Calu3 (cell line): ENCODE data around the gene SIX3. TPM values are rescaled to one million over a fixed set of nuclear protein-coding genes. Genes with fewer than 3 reads are reported as not detected.
A peak's percentile ranks its signal among the peaks of the same experiment; 100 is the strongest.

Experiments
- BruUV-seq: library from RNA; stranded (reverse); fragments of 400-500 nt; replicated peaks from 2 replicates; lab custom pipeline; 2021; lab: Mats Ljungman, UMichigan
- CTCF ChIA-PET: fragments of 300-600 bp; sonication (Branson Sonifier 250); formaldehyde crosslinking; loops from one replicate; lab custom pipeline; 2022; ENCODE audit warnings: antibody characterized with exemption; lab: Charles Lee
- DNase-seq: peaks from one replicate; pipeline ENCODE4 v3.0.0; 2022
- H3K27ac Mint-ChIP-seq: one replicate; pipeline ENCODE4 v1.8.0; 2022; ENCODE audit warnings: mixed read lengths; ENCODE audit not compliant: unreplicated experiment
- H3K27me3 Mint-ChIP-seq: one replicate; pipeline ENCODE4 v1.8.0; 2022; ENCODE audit warnings: mixed read lengths; ENCODE audit not compliant: unreplicated experiment
- H3K36me3 Mint-ChIP-seq: one replicate; pipeline ENCODE4 v1.8.0; 2022; ENCODE audit warnings: mild to moderate bottlenecking, moderate library complexity, mixed read lengths; ENCODE audit not compliant: insufficient read depth, unreplicated experiment
- H3K4me1 Mint-ChIP-seq: one replicate; pipeline ENCODE4 v1.8.0; 2022; ENCODE audit warnings: mild to moderate bottlenecking, low read depth, mixed read lengths; ENCODE audit not compliant: unreplicated experiment
- H3K4me3 Mint-ChIP-seq: one replicate; pipeline ENCODE4 v1.8.0; 2022; ENCODE audit warnings: mild to moderate bottlenecking, low read depth, moderate library complexity, mixed read lengths; ENCODE audit not compliant: unreplicated experiment
- H3K9me3 Mint-ChIP-seq: one replicate; pipeline ENCODE4 v1.8.0; 2022; ENCODE audit warnings: low read depth, mixed read lengths; ENCODE audit not compliant: unreplicated experiment
- intact Hi-C: fragments of 100-400 bp; cut with micrococcal nuclease; formaldehyde crosslinking; loops from one replicate; pipeline ENCODE4 v1.10.0; 2022; ENCODE audit not compliant: unreplicated experiment
- total RNA-seq: library from RNA; stranded (reverse); gene quantifications from 2 replicates; pipeline ENCODE4 v1.2.3, GENCODE V29; 2022
- TF ChIP-seq, protein P1 (sequence below): fragments of 200-600 bp; IDR thresholded peaks from one replicate; pipeline ENCODE4 v1.8.0; 2022; ENCODE audit warnings: antibody characterized with exemption; ENCODE audit not compliant: unreplicated experiment

Gene SIX3
- total RNA-seq, 1 experiment from 2014 or later: not detected

DNA sequence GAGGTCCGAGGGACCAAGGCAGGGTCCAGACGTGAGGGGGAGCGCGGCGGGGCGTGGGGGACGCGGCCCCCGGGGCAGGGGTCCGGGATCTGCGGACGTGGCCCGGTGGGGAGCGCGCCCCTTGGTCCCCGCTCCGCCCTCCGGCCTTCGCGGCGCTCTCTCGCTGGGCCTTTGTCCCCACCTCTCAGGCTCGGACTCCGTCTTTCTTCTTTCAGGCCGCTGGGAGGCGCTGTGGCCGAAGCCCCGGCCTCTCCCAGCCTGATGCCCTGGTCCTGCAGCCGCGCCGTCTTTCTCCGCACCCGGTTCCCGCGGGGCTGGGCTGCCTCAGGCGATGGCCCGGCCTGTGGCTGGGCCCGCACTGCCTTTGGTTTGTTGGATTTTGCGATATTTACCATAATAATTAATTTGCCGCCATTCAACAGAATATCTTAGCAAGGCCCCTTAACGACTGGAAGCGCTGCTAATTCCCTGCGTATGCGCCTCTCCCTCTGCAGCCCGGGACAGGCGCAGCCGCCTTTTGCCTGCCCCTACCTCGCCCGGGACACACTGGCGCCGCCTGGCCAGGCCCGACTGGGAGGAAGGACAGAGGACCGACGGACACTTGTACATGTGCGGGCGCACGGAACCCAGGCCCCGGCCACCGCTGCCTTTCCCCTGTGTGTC, 10.8 kb downstream of the SIX3 start:
- BruUV-seq: no TSS peak
- no peaks in the 10 kb centered on the region for H3K9me3 Mint-ChIP-seq
- peak; percentile 71 for DNase-seq
- TF ChIP-seq, protein P1, sequence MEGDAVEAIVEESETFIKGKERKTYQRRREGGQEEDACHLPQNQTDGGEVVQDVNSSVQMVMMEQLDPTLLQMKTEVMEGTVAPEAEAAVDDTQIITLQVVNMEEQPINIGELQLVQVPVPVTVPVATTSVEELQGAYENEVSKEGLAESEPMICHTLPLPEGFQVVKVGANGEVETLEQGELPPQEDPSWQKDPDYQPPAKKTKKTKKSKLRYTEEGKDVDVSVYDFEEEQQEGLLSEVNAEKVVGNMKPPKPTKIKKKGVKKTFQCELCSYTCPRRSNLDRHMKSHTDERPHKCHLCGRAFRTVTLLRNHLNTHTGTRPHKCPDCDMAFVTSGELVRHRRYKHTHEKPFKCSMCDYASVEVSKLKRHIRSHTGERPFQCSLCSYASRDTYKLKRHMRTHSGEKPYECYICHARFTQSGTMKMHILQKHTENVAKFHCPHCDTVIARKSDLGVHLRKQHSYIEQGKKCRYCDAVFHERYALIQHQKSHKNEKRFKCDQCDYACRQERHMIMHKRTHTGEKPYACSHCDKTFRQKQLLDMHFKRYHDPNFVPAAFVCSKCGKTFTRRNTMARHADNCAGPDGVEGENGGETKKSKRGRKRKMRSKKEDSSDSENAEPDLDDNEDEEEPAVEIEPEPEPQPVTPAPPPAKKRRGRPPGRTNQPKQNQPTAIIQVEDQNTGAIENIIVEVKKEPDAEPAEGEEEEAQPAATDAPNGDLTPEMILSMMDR: peak; percentile 75
- peaks cover 78% of the 10 kb centered on the region for H3K27me3 Mint-ChIP-seq
- intact Hi-C loops: loop anchor here (10.0 kb wide), 1 partner anchor 707 kb away; no protein-coding TSS in a partner anchor
- H3K4me3 Mint-ChIP-seq: peak overlapping the region; percentile 57
- H3K4me1 Mint-ChIP-seq: peaks cover 24% of the 10 kb centered on the region
- CTCF ChIA-PET: interaction anchor here (1.0 kb wide), 1 partner anchor 473 kb away, joined by 3 read pairs; no protein-coding TSS in a partner anchor
- peaks cover 4% of the 10 kb centered on the region for H3K36me3 Mint-ChIP-seq
- no peak overlapping the region for H3K27ac Mint-ChIP-seq

DNA sequence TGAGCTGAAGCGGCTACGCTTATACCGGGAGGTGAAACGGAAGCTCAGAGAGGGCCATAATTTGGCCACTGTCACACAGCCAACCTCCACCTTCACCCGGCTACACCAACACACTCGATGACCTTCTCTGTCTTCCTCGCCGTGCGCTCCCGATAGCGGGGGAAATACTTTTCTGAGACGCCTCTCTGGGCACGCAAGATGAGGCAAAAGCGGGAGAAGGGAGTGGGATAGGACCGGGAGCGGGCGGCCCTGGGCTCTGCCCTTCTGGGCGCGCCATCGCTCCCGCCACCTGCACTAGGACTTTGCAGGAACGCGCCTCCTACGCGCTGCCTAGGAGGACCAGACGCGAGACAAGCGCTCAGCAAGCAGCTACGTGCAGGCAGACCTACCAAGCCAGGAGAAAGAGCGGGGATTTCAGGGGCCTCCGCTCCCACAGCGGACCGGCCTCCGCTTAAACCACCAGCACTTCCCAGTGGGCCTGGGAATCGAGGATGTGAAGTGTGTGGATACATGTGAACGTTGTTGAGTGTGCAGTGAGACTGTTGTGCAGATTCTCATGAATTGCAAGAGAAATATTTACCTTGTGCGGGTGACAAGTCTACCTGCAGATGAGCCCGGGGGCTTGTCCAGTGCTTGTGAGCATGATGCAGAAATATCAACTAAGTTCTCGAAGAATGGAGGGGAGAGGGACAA, 11.4 kb downstream of the SIX3 start:
- peaks cover 85% of the 10 kb centered on the region for H3K27me3 Mint-ChIP-seq
- DNase-seq: no peak

GRCh38 chr2:44953499-44953883, 12.0 kb downstream of the SIX3 start:
- intact Hi-C loops: loop anchor here (10.0 kb wide), 1 partner anchor 709 kb away; no protein-coding TSS in a partner anchor
- Mint-ChIP-seq H3K4me3 (no peak overlapping the region), H3K36me3 (peaks cover 4% of the 10 kb centered on the region), H3K4me1 (peaks cover 24% of the 10 kb centered on the region), H3K27me3 (peaks cover 91% of the 10 kb centered on the region), H3K27ac (no peak overlapping the region), H3K9me3 (no peaks in the 10 kb centered on the region)
- no TSS peak for BruUV-seq
- no peak for DNase-seq
- CTCF ChIA-PET: interaction anchor here (4.0 kb wide), 1 partner anchor 474 kb away, joined by 45 read pairs; no protein-coding TSS in a partner anchor
- TF ChIP-seq, protein P1: no peak

More for the DNA sequence above, 11.4 kb downstream of the SIX3 start:
- Mint-ChIP-seq H3K4me3 (peak overlapping the region; percentile 57), H3K27ac (no peak overlapping the region), H3K36me3 (peaks cover 4% of the 10 kb centered on the region), H3K4me1 (peaks cover 24% of the 10 kb centered on the region), H3K9me3 (no peaks in the 10 kb centered on the region)
- TF ChIP-seq, protein P1: no peak
- CTCF ChIA-PET: interaction anchor here (1.0 kb wide), 1 partner anchor 473 kb away, joined by 3 read pairs; no protein-coding TSS in a partner anchor
- intact Hi-C loops: loop anchor here (10.0 kb wide), 1 partner anchor 708 kb away; no protein-coding TSS in a partner anchor
- no TSS peak for BruUV-seq

GRCh38 chr2:44954447-44954888, 13.0 kb downstream of the SIX3 start:
- peaks cover 95% of the 10 kb centered on the region for H3K27me3 Mint-ChIP-seq
- TF ChIP-seq, protein P1: no peak
- intact Hi-C loops: loop anchor here (10.0 kb wide), 1 partner anchor 710 kb away; no protein-coding TSS in a partner anchor
- no peak for DNase-seq
- peaks cover 4% of the 10 kb centered on the region for H3K36me3 Mint-ChIP-seq
- H3K9me3 Mint-ChIP-seq: no peaks in the 10 kb centered on the region
- no TSS peak for BruUV-seq
- peaks cover 17% of the 10 kb centered on the region for H3K4me1 Mint-ChIP-seq
- no peak overlapping the region for H3K27ac Mint-ChIP-seq
- CTCF ChIA-PET: interaction anchor here (0.6 to 4.0 kb wide), 5 partner anchors 36 to 1077 kb away, joined by 3 to 45 read pairs (median 17); no protein-coding TSS in a partner anchor
- H3K4me3 Mint-ChIP-seq: no peak overlapping the region
